Fibroblast of lung (primary cell): ENCODE results near the gene PLA2G6. TPM values are rescaled to one million over a fixed set of nuclear protein-coding genes. Genes with fewer than 3 reads are reported as not detected.

Experiments used
- DNase-seq, 2 donors: peaks; one replicate each; pipeline versions ENCODE4 v3.0.0 to v3.0.0-alpha.2; 2010; ENCODE audit warnings: low read depth in 2 of 2
- H2AFZ ChIP-seq: 2 replicates; pipeline ENCODE4 v1.5.1; 2012; ENCODE audit warnings: low read length, control low read depth, inconsistent platforms
- H3K27ac ChIP-seq: 2 replicates; pipeline ENCODE4 v1.5.1; 2011; ENCODE audit warnings: low read length, control low read depth; ENCODE audit not compliant: insufficient read depth
- H3K27me3 ChIP-seq: 2 replicates; pipeline ENCODE4 v1.5.1; 2011; ENCODE audit warnings: mild to moderate bottlenecking, low read length; ENCODE audit not compliant: control insufficient read depth, insufficient read depth
- H3K36me3 ChIP-seq: 2 replicates; pipeline ENCODE4 v1.5.1; 2011; ENCODE audit warnings: low read length; ENCODE audit not compliant: control insufficient read depth, insufficient read depth
- H3K4me1 ChIP-seq: 2 replicates; pipeline ENCODE4 v1.5.1; 2011; ENCODE audit warnings: low read length; ENCODE audit not compliant: control insufficient read depth, insufficient read depth; ENCODE audit errors: extremely low read depth
- H3K4me2 ChIP-seq: 2 replicates; pipeline ENCODE4 v1.5.1; 2011; ENCODE audit warnings: low read length, control low read depth; ENCODE audit not compliant: insufficient read depth; ENCODE audit errors: extremely low read depth
- H3K4me3 ChIP-seq, 4 experiments: fragments of 200-600 bp in 1 of 4; sonication (generic) in 1 of 4; replicated peaks in 1 of 4; 2 replicates each; pipeline ENCODE4 v1.5.1; 2011 to 2016; ENCODE audit warnings: low read length in 4 of 4, low read depth in 3 of 4, mild to moderate bottlenecking in 3 of 4, control low read depth in 2 of 4, inconsistent platforms in 1 of 4, mixed read lengths in 1 of 4; ENCODE audit not compliant: insufficient read depth in 1 of 4; ENCODE audit errors: control extremely low read depth in 1 of 4
- H3K79me2 ChIP-seq: 2 replicates; pipeline ENCODE4 v1.5.1; 2012; ENCODE audit warnings: mild to moderate bottlenecking, low read length, inconsistent platforms; ENCODE audit not compliant: control insufficient read depth, insufficient read depth
- H3K9ac ChIP-seq: 2 replicates; pipeline ENCODE4 v1.5.1; 2011; ENCODE audit warnings: mild to moderate bottlenecking, low read length, control low read depth; ENCODE audit not compliant: insufficient read depth
- H3K9me3 ChIP-seq: 2 replicates; pipeline ENCODE4 v1.5.1; 2012; ENCODE audit warnings: low read depth, low read length; ENCODE audit not compliant: control insufficient read depth, insufficient read depth
- H4K20me1 ChIP-seq: 2 replicates; pipeline ENCODE4 v1.5.1; 2011; ENCODE audit warnings: low read length; ENCODE audit not compliant: control insufficient read depth, insufficient read depth; ENCODE audit errors: extremely low read depth
- EZH2 ChIP-seq: IDR thresholded peaks from 2 replicates; pipeline ENCODE4 v1.5.1; 2012; ENCODE audit warnings: low read length, control low read depth, mild to moderate bottlenecking; ENCODE audit errors: missing control alignments
- polyA plus RNA-seq, 2 donors: library from polyadenylated mRNA; depleted of rRNA in 1 of 2; stranded (reverse) in 1 of 2; unstranded in 1 of 2; fragments of >200 nt; gene quantifications; 2 replicates each; pipeline ENCODE4 v1.2.1, GENCODE V29; 2011 to 2012; ENCODE audit warnings: missing spikeins in 1 of 2
- total RNA-seq: library from RNA; depleted of rRNA; stranded (reverse); fragments of >200 nt; gene quantifications from 2 replicates; pipeline ENCODE4 v1.2.1, GENCODE V29; 2014
- TF ChIP-seq, protein P1 (sequence below), 2 donors: IDR thresholded peaks in 1 of 2; conservative IDR thresholded peaks in 1 of 2; 1 replicate in 1 of 2; 2 replicates in 1 of 2; pipeline ENCODE4 v1.5.1; 2011 to 2012; ENCODE audit warnings: low read length in 2 of 2, control low read depth in 1 of 2, inconsistent platforms in 1 of 2, low read depth in 1 of 2, mild to moderate bottlenecking in 1 of 2

Gene PLA2G6
- total and polyA plus RNA-seq, 2 donors (not counting 1 experiment from before 2014, with no cell fraction given) = 4.8 to 29.9 TPM

GRCh38 chr22:38170469-38170868, 11.2 kb downstream of the PLA2G6 start:
- H3K9ac ChIP-seq = no peak overlapping the region
- no peaks in the 10 kb centered on the region for H3K9me3 ChIP-seq
- no peak overlapping the region for H3K4me3 ChIP-seq
- no peak overlapping the region for H2AFZ ChIP-seq
- TF ChIP-seq, protein P1, sequence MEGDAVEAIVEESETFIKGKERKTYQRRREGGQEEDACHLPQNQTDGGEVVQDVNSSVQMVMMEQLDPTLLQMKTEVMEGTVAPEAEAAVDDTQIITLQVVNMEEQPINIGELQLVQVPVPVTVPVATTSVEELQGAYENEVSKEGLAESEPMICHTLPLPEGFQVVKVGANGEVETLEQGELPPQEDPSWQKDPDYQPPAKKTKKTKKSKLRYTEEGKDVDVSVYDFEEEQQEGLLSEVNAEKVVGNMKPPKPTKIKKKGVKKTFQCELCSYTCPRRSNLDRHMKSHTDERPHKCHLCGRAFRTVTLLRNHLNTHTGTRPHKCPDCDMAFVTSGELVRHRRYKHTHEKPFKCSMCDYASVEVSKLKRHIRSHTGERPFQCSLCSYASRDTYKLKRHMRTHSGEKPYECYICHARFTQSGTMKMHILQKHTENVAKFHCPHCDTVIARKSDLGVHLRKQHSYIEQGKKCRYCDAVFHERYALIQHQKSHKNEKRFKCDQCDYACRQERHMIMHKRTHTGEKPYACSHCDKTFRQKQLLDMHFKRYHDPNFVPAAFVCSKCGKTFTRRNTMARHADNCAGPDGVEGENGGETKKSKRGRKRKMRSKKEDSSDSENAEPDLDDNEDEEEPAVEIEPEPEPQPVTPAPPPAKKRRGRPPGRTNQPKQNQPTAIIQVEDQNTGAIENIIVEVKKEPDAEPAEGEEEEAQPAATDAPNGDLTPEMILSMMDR (conservative IDR thresholded peaks at IDR 0.05 in 1 of 2, IDR thresholded peaks at IDR 0.05 in 1 of 2; ENCODE audit: low read depth in 1 of 2, low read length in 2 of 2) = no peak
- TF ChIP-seq EZH2 = no peak
- peaks cover 13% of the 10 kb centered on the region for H3K4me1 ChIP-seq
- H3K36me3 ChIP-seq = no peaks in the 10 kb centered on the region
- no peaks in the 10 kb centered on the region for H4K20me1 ChIP-seq
- H3K79me2 ChIP-seq = no peaks in the 10 kb centered on the region
- H3K4me2 ChIP-seq = no peak overlapping the region
- H3K27me3 ChIP-seq = no peaks in the 10 kb centered on the region
- DNase-seq = no peak
- H3K27ac ChIP-seq = no peak overlapping the region

DNA sequence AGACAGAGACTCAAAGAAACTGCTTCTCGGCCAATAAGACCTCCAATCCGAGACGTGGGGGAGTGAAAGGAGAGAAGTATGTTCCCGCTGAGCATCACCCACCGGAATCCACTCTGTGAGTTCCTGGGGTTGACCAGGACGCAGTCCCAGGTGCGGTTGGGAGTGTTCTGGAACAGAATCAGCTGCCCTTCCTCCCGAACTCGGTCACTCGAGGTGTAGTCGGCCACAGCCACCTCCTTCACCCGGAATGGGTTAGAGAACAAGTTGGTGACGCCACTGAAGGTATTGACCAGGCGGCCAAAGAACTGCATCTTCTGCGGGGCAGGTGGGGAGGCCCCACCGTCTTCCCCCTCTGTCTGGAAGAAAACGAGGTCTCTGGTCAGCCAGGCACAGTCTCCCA, 12.5 kb downstream of the PLA2G6 start:
- no peaks in the 10 kb centered on the region for H3K79me2 ChIP-seq
- TF ChIP-seq EZH2 = no peak
- TF ChIP-seq, protein P1 (conservative IDR thresholded peaks at IDR 0.05 in 1 of 2, IDR thresholded peaks at IDR 0.05 in 1 of 2; ENCODE audit: low read depth in 1 of 2, low read length in 2 of 2) = no peak
- no peak for DNase-seq
- H3K4me2 ChIP-seq = no peak overlapping the region
- no peak overlapping the region for H3K4me3 ChIP-seq
- H4K20me1 ChIP-seq = no peaks in the 10 kb centered on the region
- no peaks in the 10 kb centered on the region for H3K36me3 ChIP-seq
- H3K27ac ChIP-seq = no peak overlapping the region
- no peaks in the 10 kb centered on the region for H3K9me3 ChIP-seq
- H3K27me3 ChIP-seq = no peaks in the 10 kb centered on the region
- H2AFZ ChIP-seq = no peak overlapping the region
- peaks cover 13% of the 10 kb centered on the region for H3K4me1 ChIP-seq
- H3K9ac ChIP-seq = no peak overlapping the region

- TF ChIP-seq, protein P1 (conservative IDR thresholded peaks at IDR 0.05 in 1 of 2, IDR thresholded peaks at IDR 0.05 in 1 of 2; ENCODE audit: low read depth in 1 of 2, low read length in 2 of 2) = no peak
- TF ChIP-seq EZH2 = no peak
- H3K4me1 ChIP-seq = peaks cover 12% of the 10 kb centered on the region
- no peak overlapping the region for H3K27ac ChIP-seq
- no peak overlapping the region for H3K9ac ChIP-seq
- no peak overlapping the region for H3K4me2 ChIP-seq
- H2AFZ ChIP-seq = no peak overlapping the region
- DNase-seq = no peak
- H3K79me2 ChIP-seq = no peaks in the 10 kb centered on the region
- H3K4me3 ChIP-seq = no peak overlapping the region
- H3K36me3 ChIP-seq = no peaks in the 10 kb centered on the region
- H3K9me3 ChIP-seq = no peaks in the 10 kb centered on the region
- H3K27me3 ChIP-seq = no peaks in the 10 kb centered on the region
- H4K20me1 ChIP-seq = no peaks in the 10 kb centered on the region
These were observed 13.6 kb downstream of the PLA2G6 start for GRCh38 chr22:38167988-38168407.
